Fibroblast of pulmonary artery (primary cell): ENCODE results near the gene MTF1.

ENCODE experiments used
- DNase-seq: peaks from one replicate; pipeline ENCODE4 v3.0.0-alpha.2; 2010; ENCODE audit warnings: low read depth
- H3K4me3 ChIP-seq: replicated peaks from 2 replicates; pipeline ENCODE4 v1.5.1; 2011; ENCODE audit warnings: low read depth, mild to moderate bottlenecking, control low read depth, low read length, moderate library complexity
- CTCF ChIP-seq: IDR thresholded peaks from 2 replicates; pipeline ENCODE4 v1.5.1; 2011; ENCODE audit warnings: mild to moderate bottlenecking, control low read depth, low read length, inconsistent platforms; ENCODE audit errors: missing control alignments

The MTF1 gene

GRCh38 chr1:37828410-37829074, 30.9 kb downstream of the MTF1 start:
- DNase-seq: no peak

GRCh38 chr1:37825506-37825905, 33.9 kb downstream of the MTF1 start:
- TF ChIP-seq CTCF: no peak
- DNase-seq: no peak
- no peak overlapping the region for H3K4me3 ChIP-seq

More at GRCh38 chr1:37828410-37829074, 30.9 kb downstream of the MTF1 start:
- no peak for TF ChIP-seq CTCF
- H3K4me3 ChIP-seq: no peak overlapping the region

DNA sequence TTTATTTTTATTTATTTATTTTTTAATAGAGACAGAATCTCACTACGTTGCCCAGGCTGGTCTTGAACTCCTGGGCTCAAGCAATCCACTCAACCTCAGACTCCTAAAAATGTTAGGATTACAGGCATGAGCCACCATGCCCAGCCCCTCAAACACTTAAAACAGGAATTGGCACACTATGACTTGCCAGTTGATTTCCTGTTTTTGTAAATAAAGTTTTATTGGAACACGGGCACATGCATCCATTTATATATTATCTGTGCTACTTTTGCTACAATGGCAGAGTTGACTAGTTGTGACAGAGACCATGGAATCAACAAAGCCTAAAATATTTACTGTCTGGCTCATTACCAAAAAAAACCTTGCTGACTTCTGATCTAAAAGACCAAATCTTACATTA, 35.4 kb downstream of the MTF1 start:
- TF ChIP-seq CTCF: no peak
- H3K4me3 ChIP-seq: no peak overlapping the region
- no peak for DNase-seq

DNA sequence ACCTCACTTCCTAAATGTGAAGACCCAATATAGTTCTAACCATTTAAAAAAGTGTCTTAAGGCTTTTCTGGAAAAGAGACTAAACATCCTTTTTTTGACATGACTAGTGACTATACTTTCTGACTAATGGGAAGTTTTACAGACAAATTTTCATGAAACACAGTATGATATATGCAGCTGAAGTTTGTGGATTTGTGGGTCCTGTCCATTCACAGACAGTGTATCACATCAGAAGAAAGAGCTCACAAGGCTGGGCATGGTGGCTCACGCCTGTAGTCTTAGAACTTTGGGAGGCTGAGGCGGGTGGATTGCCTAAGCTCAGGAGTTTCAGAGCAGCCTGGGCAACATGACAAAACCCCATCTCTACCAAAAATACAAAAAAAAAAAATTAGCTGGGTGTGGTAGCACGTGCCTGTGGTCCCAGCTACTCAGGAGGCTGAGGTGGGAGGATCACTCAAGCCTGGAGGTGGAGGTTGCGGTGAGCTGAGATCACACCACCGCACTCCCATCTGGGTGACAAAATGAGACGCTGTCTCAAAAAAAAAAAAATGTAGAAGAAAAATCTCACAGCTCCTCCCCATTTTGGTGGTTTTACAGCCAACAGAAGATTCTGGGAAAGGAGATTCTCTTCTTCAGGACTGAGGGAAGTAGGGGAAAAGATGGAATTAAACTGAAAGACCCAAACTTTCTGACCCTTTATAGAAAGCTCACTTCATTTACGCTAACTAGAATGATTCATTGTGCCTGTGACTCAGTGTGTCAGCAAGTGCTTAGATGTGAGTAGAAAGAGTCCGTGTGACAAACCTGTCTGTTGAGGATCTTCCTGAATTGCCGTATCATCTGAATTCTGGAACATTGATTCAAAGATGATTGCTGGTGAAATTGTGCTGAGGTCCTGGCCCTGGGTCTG, 36.2 kb downstream of the MTF1 start:
- DNase-seq: no peak
- no peak overlapping the region for H3K4me3 ChIP-seq
- no peak for TF ChIP-seq CTCF

DNA sequence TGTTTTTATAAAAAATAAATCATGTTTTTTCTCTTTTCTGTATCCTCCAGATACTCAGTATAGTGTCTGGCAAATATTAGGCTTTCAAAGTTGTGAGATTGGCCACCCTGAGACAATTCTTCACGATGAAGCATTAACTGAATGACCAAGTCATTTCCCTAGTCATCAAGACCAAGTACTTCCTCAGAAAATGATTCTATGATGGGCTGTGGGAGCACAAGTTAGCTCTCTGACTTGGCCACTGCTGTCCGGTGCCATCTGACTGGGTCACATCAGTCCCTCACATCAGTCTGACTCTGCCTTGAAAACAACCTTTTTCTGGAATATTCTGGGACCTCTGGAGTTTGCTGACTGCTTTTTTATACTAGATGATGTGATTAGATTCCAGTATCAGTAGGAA, 37.9 kb downstream of the MTF1 start:
- DNase-seq: no peak
- no peak for TF ChIP-seq CTCF
- no peak overlapping the region for H3K4me3 ChIP-seq

- H3K4me3 ChIP-seq: no peak overlapping the region
- no peak for TF ChIP-seq CTCF
- peak; percentile 26 for DNase-seq
These were observed 41.9 kb downstream of the MTF1 start for GRCh38 chr1:37817481-37817880.

GRCh38 chr1:37814252-37814651, 45.1 kb downstream of the MTF1 start:
- no peak for TF ChIP-seq CTCF
- no peak overlapping the region for H3K4me3 ChIP-seq
- no peak for DNase-seq
